Mucosa of stomach (tissue), 1 donor: ENCODE data around the gene LAP3.
A peak's percentile ranks its signal among the peaks of the same experiment; 100 is the strongest.
"Not testable (repeated sequence)": the region's sequence is repeated elsewhere in the genome, so short reads cannot be mapped to it uniquely, and the experiment has no call there.

Source experiments
- H3K27me3 ChIP-seq: one replicate; pipeline ENCODE4 v1.7.0; 2013; ENCODE audit warnings: mild to moderate bottlenecking, low read length; ENCODE audit not compliant: control insufficient read depth, insufficient read depth
- H3K36me3 ChIP-seq: one replicate; pipeline ENCODE4 v1.7.0; 2013; ENCODE audit warnings: low read length; ENCODE audit not compliant: control insufficient read depth, insufficient read depth
- H3K4me1 ChIP-seq: one replicate; pipeline ENCODE4 v1.7.0; 2013; ENCODE audit warnings: mild to moderate bottlenecking, low read length; ENCODE audit not compliant: control insufficient read depth, insufficient read depth
- H3K4me3 ChIP-seq: one replicate; pipeline ENCODE4 v1.7.0; 2013; ENCODE audit warnings: low read length
- H3K9ac ChIP-seq: one replicate; pipeline ENCODE4 v1.7.0; 2013; ENCODE audit warnings: mild to moderate bottlenecking, low read length, moderate library complexity
- H3K9me3 ChIP-seq: one replicate; pipeline ENCODE4 v1.7.0; 2013; ENCODE audit warnings: mild to moderate bottlenecking, low read length, moderate library complexity; ENCODE audit not compliant: control insufficient read depth
- donor health status: Pancreatic carcinoma.

Gene LAP3

GRCh38 chr4:17576932-17577664 is at the start of gene LAP3:
LAP3 (plus strand) TSS chr4:17577198; CDS start chr4:17577466, 268 bp downstream.
- H3K9me3 ChIP-seq, result no peaks in the 10 kb centered on the region
- peaks cover 4% of the 10 kb centered on the region for H3K36me3 ChIP-seq
- peak within 1 kb of the TSS; percentile 56 for H3K4me3 ChIP-seq
- no peaks in the 10 kb centered on the region for H3K27me3 ChIP-seq
- peaks cover 13% of the 10 kb centered on the region for H3K4me1 ChIP-seq
- H3K9ac ChIP-seq, result peak within 1 kb of the TSS; percentile 86

- H3K27me3 ChIP-seq, result peaks cover 3% of the 10 kb centered on the region
- no peaks in the 10 kb centered on the region for H3K4me1 ChIP-seq
- H3K4me3 ChIP-seq, result no peak overlapping the region
- H3K36me3 ChIP-seq, result no peaks in the 10 kb centered on the region
- H3K9ac ChIP-seq, result no peak overlapping the region
- H3K9me3 ChIP-seq, result no peaks in the 10 kb centered on the region
These were observed 48.3 kb upstream of the LAP3 start for GRCh38 chr4:17528551-17529165.

GRCh38 chr4:17531538-17532285 is 45.3 kb upstream of the LAP3 start:
- no peaks in the 10 kb centered on the region for H3K9me3 ChIP-seq

DNA sequence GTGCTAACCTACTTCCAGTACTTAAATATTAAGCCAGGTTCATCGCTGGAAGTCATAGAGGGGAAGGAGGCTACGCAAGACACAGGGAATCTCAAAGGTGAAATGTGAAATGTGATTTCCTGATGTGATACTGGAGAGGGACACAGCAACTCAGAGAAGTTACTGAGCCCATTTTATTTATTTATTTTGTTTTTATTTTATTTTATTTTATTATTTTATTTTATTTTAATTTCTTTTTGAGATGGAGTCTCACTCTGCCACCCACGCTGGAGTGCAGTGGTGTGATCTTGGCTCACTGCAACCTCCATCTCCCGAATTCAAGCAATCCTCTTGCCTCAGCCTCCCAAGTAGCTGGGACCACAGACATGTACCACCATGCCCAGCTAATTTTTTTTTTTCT is 42.3 kb upstream of the LAP3 start:
- Histone ChIP-seq H3K4me1 (no peaks in the 10 kb centered on the region), H3K9me3 (no peaks in the 10 kb centered on the region), H3K4me3 (no peak overlapping the region), H3K9ac (no peak overlapping the region), H3K27me3 (no peaks in the 10 kb centered on the region), H3K36me3 (no peaks in the 10 kb centered on the region)

More at GRCh38 chr4:17531538-17532285, 45.3 kb upstream of the LAP3 start:
- Histone ChIP-seq H3K4me3 (no peak overlapping the region), H3K36me3 (no peaks in the 10 kb centered on the region), H3K4me1 (no peaks in the 10 kb centered on the region), H3K9ac (no peak overlapping the region), H3K27me3 (peaks cover 3% of the 10 kb centered on the region)

- H3K27me3 ChIP-seq, result no peaks in the 10 kb centered on the region
- H3K36me3 ChIP-seq, result no peaks in the 10 kb centered on the region
- H3K4me1 ChIP-seq, result no peaks in the 10 kb centered on the region
- no peak overlapping the region for H3K4me3 ChIP-seq
- H3K9me3 ChIP-seq, result no peaks in the 10 kb centered on the region
- no peak overlapping the region for H3K9ac ChIP-seq
These were observed 41.8 kb upstream of the LAP3 start for GRCh38 chr4:17535242-17535641.

DNA sequence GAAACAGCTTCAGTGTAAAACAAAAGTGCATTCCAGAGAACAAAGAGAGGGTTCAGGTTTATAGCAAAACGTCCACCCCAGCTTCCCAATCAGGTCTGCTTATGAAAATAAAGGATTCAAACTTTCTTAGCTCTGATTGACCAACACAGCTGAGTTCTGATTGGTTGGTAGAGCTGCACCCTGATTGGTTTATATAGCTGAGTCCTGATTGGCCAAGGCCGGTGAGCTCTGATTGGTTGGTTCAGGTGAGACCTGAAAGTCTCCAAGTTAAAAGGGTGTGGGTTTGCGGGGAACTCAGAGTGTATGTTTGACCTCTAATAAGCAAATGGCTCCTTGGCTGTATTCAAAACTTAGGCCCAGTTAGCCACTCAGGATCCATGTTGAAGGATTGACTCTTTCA is 41.1 kb upstream of the LAP3 start:
- no peak overlapping the region for H3K4me3 ChIP-seq
- no peak overlapping the region for H3K9ac ChIP-seq
- H3K36me3 ChIP-seq, result no peaks in the 10 kb centered on the region
- H3K27me3 ChIP-seq, result no peaks in the 10 kb centered on the region
- H3K4me1 ChIP-seq, result no peaks in the 10 kb centered on the region
- no peaks in the 10 kb centered on the region for H3K9me3 ChIP-seq

GRCh38 chr4:17537060-17537459 is 39.9 kb upstream of the LAP3 start:
- H3K9ac ChIP-seq, H3K36me3 ChIP-seq, H3K4me1 ChIP-seq, H3K27me3 ChIP-seq, H3K4me3 ChIP-seq, H3K9me3 ChIP-seq: not testable (repeated sequence)

- H3K27me3 ChIP-seq, result no peaks in the 10 kb centered on the region
- no peaks in the 10 kb centered on the region for H3K36me3 ChIP-seq
- no peaks in the 10 kb centered on the region for H3K9me3 ChIP-seq
- no peaks in the 10 kb centered on the region for H3K4me1 ChIP-seq
- H3K4me3 ChIP-seq, result no peak overlapping the region
- no peak overlapping the region for H3K9ac ChIP-seq
These were observed 32.8 kb upstream of the LAP3 start for GRCh38 chr4:17544205-17544604.

- Histone ChIP-seq H3K9me3 (no peaks in the 10 kb centered on the region), H3K27me3 (no peaks in the 10 kb centered on the region), H3K4me3 (no peak overlapping the region), H3K9ac (no peak overlapping the region), H3K4me1 (no peaks in the 10 kb centered on the region), H3K36me3 (no peaks in the 10 kb centered on the region)
These were observed 32.2 kb upstream of the LAP3 start for GRCh38 chr4:17544831-17545234.

- H3K27me3 ChIP-seq, result no peaks in the 10 kb centered on the region
- H3K4me1 ChIP-seq, result no peaks in the 10 kb centered on the region
- H3K9ac ChIP-seq, result no peak overlapping the region
- H3K9me3 ChIP-seq, result no peaks in the 10 kb centered on the region
- H3K4me3 ChIP-seq, result no peak overlapping the region
- H3K36me3 ChIP-seq, result no peaks in the 10 kb centered on the region
These were observed 31.4 kb upstream of the LAP3 start for GRCh38 chr4:17545374-17546140.

DNA sequence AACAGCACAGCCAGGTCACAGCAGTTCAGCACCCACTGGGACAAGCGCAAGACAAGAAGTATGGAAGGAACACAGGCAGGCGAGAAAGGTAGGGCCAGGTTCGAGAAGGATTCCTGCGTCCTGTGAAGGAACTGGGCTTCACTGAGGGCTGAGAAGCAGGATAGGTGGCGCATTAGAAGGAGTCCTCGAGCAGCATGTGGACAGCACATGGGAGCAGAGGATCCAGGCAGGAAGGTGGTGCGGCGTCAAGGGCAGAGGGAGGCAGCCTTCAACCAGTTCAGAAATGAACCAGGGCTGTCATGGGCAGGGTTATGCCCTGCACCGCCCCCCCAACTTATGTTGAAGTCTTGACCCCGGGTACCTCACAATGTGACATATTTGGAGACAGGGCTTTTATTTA is 30.8 kb upstream of the LAP3 start:
- Histone ChIP-seq H3K27me3 (no peaks in the 10 kb centered on the region), H3K36me3 (no peaks in the 10 kb centered on the region), H3K9ac (no peak overlapping the region), H3K9me3 (no peaks in the 10 kb centered on the region), H3K4me3 (no peak overlapping the region), H3K4me1 (no peaks in the 10 kb centered on the region)

DNA sequence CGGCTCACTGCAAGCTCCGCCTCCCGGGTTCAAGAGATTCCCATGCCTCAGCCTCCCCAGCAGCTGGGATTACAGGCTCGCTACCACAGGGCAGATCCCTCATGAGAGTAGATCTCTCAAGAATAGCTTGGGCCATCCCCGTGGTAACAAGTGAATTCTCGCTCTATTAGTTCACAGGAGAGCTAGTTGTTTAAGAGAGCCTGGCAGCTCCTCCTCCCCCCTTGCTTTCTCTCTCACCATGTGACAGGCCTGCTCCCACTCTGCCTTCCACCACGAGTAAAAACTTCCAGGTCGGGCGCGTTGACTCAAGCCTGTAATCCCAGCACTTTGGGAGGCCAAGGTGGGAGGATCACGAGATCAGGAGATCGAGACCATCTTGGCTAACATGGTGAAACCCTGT is 30.3 kb upstream of the LAP3 start:
- Histone ChIP-seq H3K9me3 (no peaks in the 10 kb centered on the region), H3K9ac (no peak overlapping the region), H3K4me3 (no peak overlapping the region), H3K36me3 (no peaks in the 10 kb centered on the region), H3K4me1 (no peaks in the 10 kb centered on the region), H3K27me3 (no peaks in the 10 kb centered on the region)
